ENCODE results near the gene LRRC49.

The LRRC49 gene

DNA sequence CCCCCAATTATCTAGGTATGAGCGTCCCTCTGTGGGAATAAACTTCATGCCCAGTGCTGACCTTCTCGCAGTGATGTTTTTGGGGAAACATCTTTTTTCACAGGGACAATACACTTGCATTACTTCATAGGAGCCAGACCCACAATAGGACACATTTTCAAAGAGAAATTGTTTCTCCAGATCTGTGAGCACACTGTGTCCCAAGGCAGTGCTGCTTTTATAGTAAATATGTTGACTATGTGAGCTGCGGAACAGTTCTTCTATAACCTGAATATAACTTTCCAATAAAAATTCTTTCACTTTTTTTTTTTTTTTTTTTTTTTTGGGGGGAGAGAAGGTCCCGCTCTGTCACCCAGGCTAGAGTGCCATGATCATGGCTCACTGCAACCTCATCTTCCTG, 205.3 kb downstream of the LRRC49 start:
- DNase-seq, result no peak

DNA sequence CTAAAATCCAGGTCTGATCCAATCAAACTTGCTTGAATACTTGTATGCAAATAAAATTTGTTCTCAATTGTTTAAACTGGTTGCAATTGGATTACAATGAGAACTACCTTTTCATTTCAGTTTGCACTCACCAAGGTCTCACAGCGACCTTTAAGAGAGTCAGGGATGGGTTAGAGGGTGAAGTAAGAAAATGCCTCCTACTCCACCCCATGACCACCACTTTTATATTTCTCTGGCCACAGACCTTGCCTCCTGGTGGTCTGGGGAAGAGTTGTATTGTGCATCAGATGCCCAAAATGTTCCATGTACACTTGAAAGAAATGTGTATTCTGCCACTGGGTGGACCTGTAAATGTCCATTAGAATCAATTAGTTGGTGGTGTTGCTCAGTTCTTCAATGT, 206.3 kb downstream of the LRRC49 start:
- no peak for DNase-seq

Measured in NCI-H2029 (cell line).